GM12872 (cell line): ENCODE results near the gene INPP5F.

ENCODE experiments used
- CTCF ChIP-seq: IDR thresholded peaks from 3 replicates; pipeline ENCODE4 v1.5.1; 2011; ENCODE audit warnings: low read depth, mild to moderate bottlenecking, low read length, moderate library complexity; ENCODE audit not compliant: insufficient read depth

Gene INPP5F

DNA sequence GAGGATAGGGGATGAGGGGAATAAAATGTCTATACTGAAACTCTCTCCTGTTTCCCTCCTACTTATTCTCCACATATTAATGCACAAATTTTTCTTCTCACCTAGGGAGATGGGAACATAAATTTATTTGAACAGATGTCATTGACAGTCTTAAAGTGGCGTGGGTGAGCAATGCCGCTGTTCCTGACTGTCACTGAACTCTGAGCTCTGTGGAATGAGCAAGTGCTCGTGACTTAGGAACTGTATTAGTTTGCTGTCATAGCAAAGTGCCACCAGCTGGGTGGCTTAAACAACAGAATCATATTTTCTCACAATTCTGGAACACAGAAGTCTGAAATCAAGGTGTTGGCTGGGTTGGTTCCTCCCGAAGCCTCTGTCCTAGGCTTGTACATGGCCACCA lies 29.1 kb downstream of the INPP5F start:
- TF ChIP-seq CTCF: no peak

- TF ChIP-seq CTCF: no peak
Measured at GRCh38 chr10:119755446-119755845, 29.6 kb downstream of the INPP5F start.

- no peak for TF ChIP-seq CTCF
Measured at GRCh38 chr10:119758448-119759195, 32.8 kb downstream of the INPP5F start.

DNA sequence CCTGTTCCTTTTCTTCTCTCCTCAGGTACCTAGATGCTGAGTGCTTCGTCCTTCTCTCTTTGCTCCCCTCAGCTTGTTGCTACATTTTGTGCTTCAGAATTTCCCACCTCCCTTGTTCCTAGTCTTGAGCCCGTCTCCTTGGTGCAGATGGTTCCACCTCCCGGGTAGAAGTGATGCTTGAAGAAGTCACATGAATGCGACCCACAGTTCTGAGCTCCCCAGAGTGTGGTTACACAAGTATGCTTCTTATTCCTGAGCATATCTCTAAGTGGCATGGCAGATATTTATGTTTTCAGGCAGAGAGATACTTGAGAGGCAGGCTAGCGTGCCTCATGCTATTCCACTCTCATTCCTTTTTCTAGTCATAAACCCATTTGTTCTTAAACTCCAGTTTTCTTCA lies 34.0 kb downstream of the INPP5F start:
- no peak for TF ChIP-seq CTCF

- TF ChIP-seq CTCF: no peak
Measured at GRCh38 chr10:119761106-119761505, 35.3 kb downstream of the INPP5F start.

DNA sequence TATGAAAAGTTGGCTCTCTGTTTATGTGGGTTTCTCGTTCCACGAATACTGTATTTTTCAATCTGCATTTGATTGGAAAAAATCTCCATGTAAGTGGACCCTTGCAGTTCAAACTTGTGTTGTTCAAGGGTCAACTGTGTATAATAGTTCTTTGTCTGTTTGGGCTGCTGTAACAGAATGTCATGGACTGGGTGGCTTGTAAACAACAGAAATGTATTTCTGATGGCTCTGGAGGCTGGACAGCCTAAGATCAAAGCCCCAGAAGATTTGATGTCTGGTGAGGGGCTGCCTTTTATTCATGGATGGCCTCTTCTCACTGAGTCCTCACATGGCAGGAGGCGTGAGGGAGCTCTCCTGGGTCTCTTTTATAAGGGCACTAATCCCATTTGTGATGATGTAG lies 36.2 kb downstream of the INPP5F start:
- TF ChIP-seq CTCF: no peak

GRCh38 chr10:119762805-119763798 lies 37.3 kb downstream of the INPP5F start:
- TF ChIP-seq CTCF: no peak
